ENCODE measurements around the gene RHOT2. TPM values are rescaled to one million over a fixed set of nuclear protein-coding genes. Genes with fewer than 3 reads are reported as not detected.

Gene RHOT2
- total RNA-seq, 1 experiment from 2014 or later, result 210 TPM

- peak within 1 kb of the TSS; percentile 50 to 79 for H3K4me3 Mint-ChIP-seq
Measured at GRCh38 chr16:705431-706188, 37.7 kb downstream of the RHOT2 start, which contains the start of gene FBXL16. FBXL16 (minus strand) TSS chr16:705801; CDS start chr16:697405, 8,396 bp downstream.

More at GRCh38 chr16:705431-706188, 37.7 kb downstream of the RHOT2 start, which contains the start of gene FBXL16:
- no peak within 1 kb of the TSS for H3K9ac ChIP-seq (ENCODE audit: extremely low read depth, insufficient read length, low read length)
- no peak within 1 kb of the TSS for H2BK15ac ChIP-seq (ENCODE audit: low read depth, low read length)
- H3K79me1 ChIP-seq (ENCODE audit: insufficient read depth, low read depth, low read length, poor library complexity, severe bottlenecking), result no peaks in the 10 kb centered on the region
- H3K27me3 ChIP-seq (ENCODE audit: insufficient read depth, low read length), result peaks cover 52% of the 10 kb centered on the region; the same call in 1 of the 2 replicates
- peaks cover 0 to 2% of the 10 kb centered on the region in 2 experiments; a peak in 1 of 5 replicates for H3K9me3 Mint-ChIP-seq
- H3K79me2 ChIP-seq (ENCODE audit: insufficient read depth, low read length), result no peaks in the 10 kb centered on the region
- no peak within 1 kb of the TSS for H3K56ac ChIP-seq (ENCODE audit: insufficient read length, low read depth, low read length)
- no peak for TF ChIP-seq CTCF (conservative IDR thresholded peaks at IDR 0.05)
- H2BK20ac ChIP-seq (ENCODE audit: low read depth, low read length, poor library complexity, severe bottlenecking), result no peak within 1 kb of the TSS
- WGBS (ENCODE audit: extremely low coverage, insufficient read length, low lambda C conversion rate), result no CpG with 5 or more reads among the region's 115 CpGs
- no peaks in the 10 kb centered on the region for H3K9me3 ChIP-seq (ENCODE audit: control insufficient read depth, low read depth, low read length)
- H4K20me1 ChIP-seq (ENCODE audit: control insufficient read depth, insufficient read depth, insufficient read length), result no peaks in the 10 kb centered on the region
- peaks cover 0 to 3% (median 0%) of the 10 kb centered on the region in 3 experiments; a peak in 2 of 7 replicates for H3K36me3 Mint-ChIP-seq (ENCODE audit: insufficient read depth in 1 of 3, low read depth in 3 of 3)
- H3K4ac ChIP-seq (ENCODE audit: low read depth, low read length), result no peak within 1 kb of the TSS
- H3T11ph ChIP-seq (ENCODE audit: low read length), result no peak within 1 kb of the TSS
- H3K23me2 ChIP-seq (ENCODE audit: insufficient read length, low read depth, low read length, poor library complexity, severe bottlenecking), result peaks cover 4% of the 10 kb centered on the region
- no peak within 1 kb of the TSS for H3K23ac ChIP-seq (ENCODE audit: insufficient read length, low read depth, low read length)
- no peak within 1 kb of the TSS for H3K27ac Mint-ChIP-seq
- H2BK120ac ChIP-seq (ENCODE audit: low read depth, low read length, poor library complexity, severe bottlenecking), result no peak within 1 kb of the TSS
- peak within 1 kb of the TSS; percentile 49 for H3K4me2 ChIP-seq (ENCODE audit: insufficient read depth, insufficient read length, low read length)
- no peak within 1 kb of the TSS; the same call in 1 of the 2 replicates for H3K14ac ChIP-seq (ENCODE audit: insufficient read depth, low read length)
- H2BK12ac ChIP-seq (ENCODE audit: insufficient read length, low read depth, low read length), result no peak within 1 kb of the TSS
- no peak within 1 kb of the TSS for H2AFZ ChIP-seq (ENCODE audit: low read length)
- H2BK5ac ChIP-seq (ENCODE audit: insufficient read length, low read length), result no peak within 1 kb of the TSS
- no peaks in the 10 kb centered on the region for H3K4me1 ChIP-seq (ENCODE audit: insufficient read depth, low read length)
- H3K27me3 Mint-ChIP-seq (ENCODE audit: low read depth), result peaks cover 90% of the 10 kb centered on the region
- no peak within 1 kb of the TSS for H4K5ac ChIP-seq (ENCODE audit: insufficient read length, low read depth, low read length)
- no peak within 1 kb of the TSS for H2AK5ac ChIP-seq (ENCODE audit: insufficient read length, low read length)
- H3K27ac ChIP-seq (ENCODE audit: insufficient read length, low read depth, low read length), result no peak within 1 kb of the TSS
- no peak within 1 kb of the TSS for H4K91ac ChIP-seq (ENCODE audit: insufficient read length, low read depth, low read length)
- H4K8ac ChIP-seq (replicated peaks; ENCODE audit: insufficient read length, low read depth, low read length), result no peak within 1 kb of the TSS
- no peak within 1 kb of the TSS for H3K18ac ChIP-seq (ENCODE audit: insufficient read length, low read depth, low read length)
- DNase-seq, result no peak
- peaks cover 0 to 9% of the 10 kb centered on the region in 2 experiments; a peak in 1 of 4 replicates for H3K4me1 Mint-ChIP-seq

Data from H9 (cell line).